Subcutaneous adipose tissue (tissue), 4 donors: ENCODE measurements around the gene MICOS13. TPM values are rescaled to one million over a fixed set of nuclear protein-coding genes. Genes with fewer than 3 reads are reported as not detected.

Source experiments
- CTCF ChIP-seq: fragments of 450-650 bp; IDR thresholded peaks from one replicate; pipeline ENCODE4 v1.5.1; 2016; ENCODE audit warnings: low read depth, mild to moderate bottlenecking, control low read depth, antibody characterized with exemption, moderate library complexity
- total RNA-seq, 4 donors: library from RNA; depleted of rRNA; stranded (reverse); fragments of >200 nt; gene quantifications; one replicate each; pipeline ENCODE4 v1.1.0, GENCODE V29; 2016

Gene MICOS13
- total RNA-seq, 4 donors from 2014 or later, result 41.1 to 67.8 (median 47.7) TPM

DNA sequence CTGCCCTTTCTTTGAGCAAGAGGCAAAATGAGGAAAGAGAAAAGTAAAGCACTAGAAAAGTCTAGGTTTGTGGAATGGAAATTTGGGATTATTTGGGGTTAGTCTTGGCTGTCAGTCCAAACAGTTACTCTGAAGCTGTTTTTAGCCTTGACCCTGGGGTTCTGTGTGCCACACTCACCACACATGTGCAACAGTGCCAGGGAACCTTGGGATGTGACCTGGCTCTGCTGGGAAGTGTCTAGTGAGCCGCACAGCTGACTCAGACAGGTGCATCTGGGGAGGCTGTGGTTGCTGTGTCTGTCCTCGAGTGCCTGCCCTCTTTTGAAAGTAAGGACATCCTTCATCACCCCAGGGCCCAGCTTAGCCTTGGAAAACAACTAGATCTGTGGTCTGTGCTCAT lies 15.8 kb downstream of the MICOS13 start:
- no peak for TF ChIP-seq CTCF

DNA sequence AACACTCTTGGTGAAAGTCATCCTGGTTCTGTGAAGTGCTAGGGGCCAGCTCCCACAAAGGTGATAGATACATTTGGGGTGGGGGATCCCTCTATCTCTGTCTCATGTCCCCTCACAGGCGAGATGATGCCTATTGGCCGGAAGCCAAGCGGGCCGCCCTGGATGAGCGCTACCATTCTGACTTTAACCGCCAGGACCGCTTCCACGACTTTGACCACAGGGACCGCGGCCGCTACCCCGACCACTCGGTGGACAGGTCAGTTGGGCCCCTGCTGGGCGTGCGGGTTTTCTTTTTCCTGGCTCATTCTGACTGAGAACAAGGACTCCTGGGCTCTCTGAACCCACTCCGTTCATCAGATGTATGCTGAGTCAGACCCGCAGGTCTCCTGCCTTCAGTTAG lies 16.4 kb downstream of the MICOS13 start:
- no peak for TF ChIP-seq CTCF

- TF ChIP-seq CTCF, result no peak
These were observed 18.8 kb downstream of the MICOS13 start for GRCh38 chr19:5661483-5661882.

DNA sequence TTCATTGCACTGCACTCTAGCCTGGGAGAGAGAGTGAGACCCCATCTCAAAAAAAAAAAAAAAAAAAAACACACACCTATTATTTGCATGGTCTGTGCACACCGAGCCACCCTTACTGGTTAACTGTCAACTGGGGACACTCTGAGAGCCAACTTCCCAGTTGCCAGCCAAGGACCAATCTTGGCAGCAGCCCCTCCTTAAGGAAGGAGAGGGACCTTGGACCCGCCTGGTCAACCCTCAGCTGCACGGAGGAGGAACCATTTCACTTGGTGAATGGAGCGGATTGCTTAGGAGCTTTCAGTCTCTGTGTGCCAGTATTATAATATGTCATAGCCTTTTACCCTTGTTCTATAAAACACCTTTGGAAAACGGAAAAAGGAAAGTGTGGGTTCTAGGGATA lies 24.9 kb downstream of the MICOS13 start:
- TF ChIP-seq CTCF, result no peak

DNA sequence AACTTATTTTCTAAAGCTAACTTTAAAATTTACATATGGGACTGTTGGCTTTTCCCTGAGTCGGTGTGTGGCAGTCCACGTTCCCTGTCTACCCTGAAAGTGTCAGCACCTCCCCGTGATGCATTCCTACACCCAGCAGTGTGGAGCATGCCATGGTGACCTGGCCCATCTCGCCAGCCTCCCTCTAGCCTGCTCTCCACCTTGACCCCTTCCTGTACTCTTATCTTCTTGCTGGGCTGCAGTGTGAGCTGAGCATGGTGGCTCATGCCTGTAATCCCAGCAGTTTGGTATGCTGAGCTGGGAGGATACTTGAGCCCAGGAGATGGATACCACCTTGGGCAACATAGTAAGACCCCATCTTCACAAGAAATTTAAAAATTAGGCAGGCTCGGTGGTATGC lies 25.4 kb downstream of the MICOS13 start:
- TF ChIP-seq CTCF, result no peak

GRCh38 chr19:5652261-5652660 lies 28.1 kb downstream of the MICOS13 start:
- TF ChIP-seq CTCF, result no peak

DNA sequence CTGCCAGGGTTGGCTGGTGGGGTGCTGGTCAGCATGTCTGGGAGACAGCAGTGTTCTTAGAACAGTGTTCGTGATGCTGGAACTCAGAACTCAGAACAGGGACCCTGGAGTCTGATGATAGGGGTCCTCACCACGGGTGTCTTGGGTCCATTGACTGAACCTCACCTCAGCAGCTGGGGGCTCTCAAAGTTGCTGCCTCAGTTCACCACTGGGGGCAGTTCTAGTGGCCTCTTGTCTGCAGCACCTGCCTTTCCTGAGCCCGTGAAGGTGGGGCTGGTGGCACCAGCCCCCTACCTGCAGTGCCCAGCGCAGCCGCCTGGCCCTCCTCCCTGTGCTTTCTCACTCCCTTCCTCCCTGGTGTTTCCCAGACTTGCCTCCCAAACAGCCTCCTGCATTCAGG lies 29.0 kb downstream of the MICOS13 start:
- no peak for TF ChIP-seq CTCF

GRCh38 chr19:5648464-5648863 lies 31.9 kb downstream of the MICOS13 start:
- TF ChIP-seq CTCF, result no peak
